ENCODE results near the gene ATG4B.

DNA sequence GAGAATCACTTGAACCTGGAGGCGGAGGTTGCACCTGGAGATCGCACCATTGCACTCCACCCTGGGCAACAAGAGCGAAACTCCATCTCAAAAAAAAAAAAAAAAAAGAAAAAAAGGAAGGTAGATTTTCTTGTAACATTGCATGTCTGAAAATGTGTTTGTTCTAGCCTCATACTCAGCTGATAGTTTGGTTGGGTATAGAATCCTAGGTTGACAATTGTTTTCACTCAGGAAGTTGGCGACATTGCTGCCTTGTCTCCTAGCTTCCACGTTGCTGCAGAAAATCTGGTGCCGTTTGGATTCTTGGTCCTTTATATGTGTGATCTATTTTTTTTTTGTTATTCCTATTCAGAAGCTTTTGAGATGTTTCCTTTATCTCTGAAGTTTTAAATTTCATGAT, 69.0 kb downstream of the ATG4B start:
- TF ChIP-seq CTCF (IDR thresholded peaks at IDR 0.05), result no peak
- no peak for TF ChIP-seq TP53 (CRISPR knock-in tag; IDR thresholded peaks at IDR 0.05)
- no peak for TF ChIP-seq E2F1 (CRISPR knock-in tag; IDR thresholded peaks at IDR 0.05)
- TF ChIP-seq, protein P1, sequence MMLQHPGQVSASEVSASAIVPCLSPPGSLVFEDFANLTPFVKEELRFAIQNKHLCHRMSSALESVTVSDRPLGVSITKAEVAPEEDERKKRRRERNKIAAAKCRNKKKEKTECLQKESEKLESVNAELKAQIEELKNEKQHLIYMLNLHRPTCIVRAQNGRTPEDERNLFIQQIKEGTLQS (CRISPR knock-in tag; conservative IDR thresholded peaks at IDR 0.05), result no peak
- TF ChIP-seq, protein P2, sequence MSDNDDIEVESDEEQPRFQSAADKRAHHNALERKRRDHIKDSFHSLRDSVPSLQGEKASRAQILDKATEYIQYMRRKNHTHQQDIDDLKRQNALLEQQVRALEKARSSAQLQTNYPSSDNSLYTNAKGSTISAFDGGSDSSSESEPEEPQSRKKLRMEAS (CRISPR knock-in tag; IDR thresholded peaks at IDR 0.05), result no peak
- TF ChIP-seq ATF6 (CRISPR knock-in tag; IDR thresholded peaks at IDR 0.05), result no peak
- no peak for TF ChIP-seq CREM (CRISPR knock-in tag; IDR thresholded peaks at IDR 0.05)
- TF ChIP-seq GABPB1 (CRISPR knock-in tag; IDR thresholded peaks at IDR 0.05), result no peak
- TF ChIP-seq NR3C1 (CRISPR knock-in tag; conservative IDR thresholded peaks at IDR 0.05; ENCODE audit: low read depth), result no peak
